Activated T-cell treated with anti-CD3 and anti-CD28 coated beads for 48 hours (primary cell): ENCODE results near the gene ADD2.
"Not testable (repeated sequence)": the region's sequence is repeated elsewhere in the genome, so short reads cannot be mapped to it uniquely, and the experiment has no call there.

Experiments
- DNase-seq: peaks from one replicate; pipeline ENCODE4 v3.0.0-alpha.2; 2020; ENCODE audit warnings: low read depth

The ADD2 gene

GRCh38 chr2:70751881-70752280 lies 16.1 kb downstream of the ADD2 start:
- no peak for DNase-seq

DNA sequence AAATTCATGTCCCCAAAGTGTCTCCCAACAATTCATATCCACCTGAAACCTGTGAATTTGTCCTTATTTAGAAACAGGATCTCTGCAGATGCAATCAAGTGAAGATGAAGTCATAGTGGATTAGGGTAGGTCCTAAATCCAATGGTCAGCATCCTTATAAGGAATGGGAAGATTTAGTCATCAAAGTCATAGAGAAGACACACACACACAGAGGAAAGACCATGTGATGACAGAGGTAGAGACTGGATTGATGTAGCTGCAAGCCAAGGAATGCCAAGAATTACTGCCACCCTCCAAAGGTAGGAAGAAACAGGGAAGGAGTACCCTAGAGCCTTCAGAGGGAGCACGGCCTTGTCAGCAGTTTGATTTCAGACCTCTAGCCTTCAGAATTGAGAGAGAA lies 17.7 kb downstream of the ADD2 start:
- DNase-seq, result no peak

- no peak for DNase-seq
These were observed 19.8 kb downstream of the ADD2 start for GRCh38 chr2:70748002-70748784.

GRCh38 chr2:70747284-70747683 lies 20.7 kb downstream of the ADD2 start:
- DNase-seq, result no peak

GRCh38 chr2:70746094-70746974 lies 21.7 kb downstream of the ADD2 start:
- DNase-seq, result no peak

DNA sequence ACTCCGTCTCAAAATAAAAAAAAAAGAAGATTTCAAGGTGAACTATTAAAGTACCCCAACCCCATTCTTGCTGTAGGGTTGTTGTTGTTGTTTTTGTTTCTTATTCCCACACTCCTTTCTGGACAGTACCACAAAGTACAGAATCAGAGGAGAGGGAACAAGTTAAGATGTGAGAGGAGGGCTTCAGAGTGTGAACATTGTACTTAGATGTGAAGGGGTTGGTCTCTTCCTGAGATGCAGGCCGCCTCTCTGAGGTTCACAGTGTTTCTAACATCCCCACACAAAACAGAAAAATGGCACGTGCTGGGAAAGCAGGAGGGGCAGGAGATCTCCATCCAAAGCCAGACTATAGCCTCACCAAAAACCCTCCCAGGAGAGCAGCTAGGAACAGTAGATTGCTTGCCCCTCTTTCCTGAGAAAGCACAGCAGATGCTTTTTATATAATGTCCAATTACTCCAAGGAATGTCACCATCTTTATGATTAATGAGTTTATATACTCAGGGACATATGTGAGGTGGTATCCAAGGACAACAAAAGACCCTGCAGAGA lies 22.6 kb downstream of the ADD2 start:
- DNase-seq, result no peak

- DNase-seq, result no peak
These were observed 23.6 kb downstream of the ADD2 start for GRCh38 chr2:70744397-70744796.

DNA sequence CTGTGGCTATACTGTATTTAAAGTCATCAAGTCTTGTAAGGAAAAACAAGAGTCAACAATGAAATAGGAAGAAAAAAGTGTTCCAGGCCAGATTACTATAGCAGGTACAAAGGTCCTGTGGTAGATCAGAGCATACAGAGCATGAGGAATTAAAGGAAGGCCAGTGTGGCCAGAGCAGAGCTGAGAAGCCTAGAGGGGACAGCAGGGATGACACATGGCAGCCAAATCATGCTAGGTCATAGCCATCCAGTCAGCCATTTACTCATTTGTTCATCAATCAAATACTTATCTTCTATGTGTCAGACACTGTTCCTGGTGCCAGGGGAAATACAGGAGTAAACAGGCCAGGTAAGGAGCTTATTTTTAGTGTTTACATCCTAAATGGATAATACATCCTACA lies 24.3 kb downstream of the ADD2 start:
- DNase-seq, result no peak

DNA sequence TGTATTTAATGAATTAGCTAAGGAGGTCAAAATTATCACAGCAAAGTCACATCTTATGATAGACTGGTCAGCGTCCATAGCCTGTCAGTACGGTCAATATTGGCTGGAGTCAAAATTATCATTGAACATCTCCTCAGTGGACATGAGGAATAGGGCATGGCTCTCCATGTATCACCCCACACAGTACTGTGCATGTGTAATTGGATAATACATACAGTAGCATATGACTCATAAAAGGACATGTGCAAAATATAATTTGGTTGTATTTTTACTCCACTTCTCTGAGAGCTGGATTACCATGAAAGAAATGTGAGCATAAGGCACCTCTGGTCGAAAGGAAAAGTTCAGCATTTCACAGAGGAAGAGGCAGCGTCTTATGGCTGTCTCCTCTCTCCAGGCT lies 24.9 kb downstream of the ADD2 start:
- no peak for DNase-seq

DNA sequence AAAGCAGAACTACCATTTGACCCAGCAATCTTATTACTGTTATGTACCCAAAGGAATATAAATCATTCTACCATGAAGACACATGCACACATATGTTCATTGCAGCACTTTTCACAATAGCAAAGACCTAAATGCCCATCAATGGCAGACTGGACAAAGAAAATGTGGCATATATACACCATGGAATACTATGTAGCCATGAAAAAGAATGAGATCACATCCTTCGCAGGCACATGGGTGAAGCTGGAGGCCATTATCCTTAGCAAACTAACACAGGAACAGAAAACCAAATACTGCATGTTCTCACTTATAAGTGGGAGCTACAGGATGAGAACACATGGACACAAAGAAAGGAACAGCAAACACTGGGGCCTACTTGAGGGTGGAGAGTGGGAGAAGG lies 28.5 kb downstream of the ADD2 start:
- not testable (repeated sequence) for DNase-seq

DNA sequence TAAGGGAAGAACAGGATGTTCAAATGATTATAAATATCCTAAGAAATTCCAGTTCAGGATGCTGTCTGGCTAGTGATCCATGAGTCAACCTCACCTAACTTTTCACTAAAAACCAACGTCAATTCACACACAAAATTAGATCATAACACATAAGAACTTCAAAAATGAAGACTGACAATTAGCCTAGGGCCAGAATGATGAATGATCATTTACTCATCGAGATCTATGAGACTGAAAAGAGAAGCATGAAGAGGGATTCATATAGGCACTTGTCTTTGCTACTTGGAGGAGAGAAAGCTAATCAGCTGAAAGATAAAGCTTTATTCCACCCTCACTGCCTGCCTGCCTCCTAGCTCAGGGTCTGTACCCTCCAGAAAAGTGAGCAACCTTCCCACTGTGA lies 29.8 kb downstream of the ADD2 start:
- no peak for DNase-seq

GRCh38 chr2:70735071-70735470 lies 32.9 kb downstream of the ADD2 start:
- no peak for DNase-seq

DNA sequence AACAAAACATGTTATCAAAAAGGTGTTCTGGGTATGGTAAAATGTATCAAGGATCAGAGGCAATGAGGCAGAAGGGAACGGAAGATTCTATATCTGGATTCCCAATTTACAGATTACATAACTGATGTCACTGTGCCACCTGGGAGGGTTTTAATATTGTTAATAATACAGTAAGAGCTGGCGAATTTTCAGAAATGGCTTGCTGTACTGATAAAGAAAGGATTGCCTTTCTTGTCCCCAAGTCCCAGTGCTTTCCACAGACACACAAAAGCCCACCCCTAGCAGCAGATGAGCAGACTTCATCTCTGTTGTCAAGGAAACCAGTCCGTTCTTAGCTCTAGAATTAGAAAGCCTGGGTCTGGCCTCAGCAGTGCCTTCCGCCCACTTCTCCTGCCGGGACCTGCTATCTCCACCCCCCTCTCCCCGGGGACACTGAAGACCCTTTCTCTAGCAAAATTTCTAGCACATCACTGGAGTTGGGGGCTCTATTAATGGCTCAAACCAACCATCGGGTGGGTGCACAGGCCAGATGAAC lies 34.3 kb downstream of the ADD2 start:
- no peak for DNase-seq

- DNase-seq, result no peak
These were observed 35.0 kb downstream of the ADD2 start for GRCh38 chr2:70732766-70733645.

- DNase-seq, result no peak
These were observed 37.3 kb downstream of the ADD2 start for GRCh38 chr2:70730730-70731129.

- DNase-seq, result no peak
These were observed 38.4 kb downstream of the ADD2 start for GRCh38 chr2:70729647-70730046.

DNA sequence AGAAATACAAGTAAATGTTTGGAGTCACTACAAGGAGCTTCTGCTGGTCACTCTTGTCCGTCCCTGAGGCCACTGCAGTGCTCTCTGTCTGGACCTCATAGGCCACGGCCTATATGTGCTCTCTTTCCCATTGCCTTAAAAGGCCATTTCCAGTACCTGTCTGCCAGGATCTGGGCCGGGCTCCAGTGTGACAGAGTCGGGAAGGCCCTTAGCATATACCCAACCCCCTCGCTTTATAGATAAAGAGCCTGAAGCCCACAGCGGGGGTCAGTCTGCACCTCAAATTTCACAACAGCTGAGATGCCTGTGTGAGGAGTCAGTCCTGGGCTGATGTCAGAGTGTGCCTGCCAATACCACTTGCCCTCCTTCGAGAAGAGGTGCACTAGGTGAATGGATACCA lies 39.9 kb downstream of the ADD2 start:
- DNase-seq, result no peak

- no peak for DNase-seq
These were observed 40.9 kb downstream of the ADD2 start for GRCh38 chr2:70726947-70727725.

DNA sequence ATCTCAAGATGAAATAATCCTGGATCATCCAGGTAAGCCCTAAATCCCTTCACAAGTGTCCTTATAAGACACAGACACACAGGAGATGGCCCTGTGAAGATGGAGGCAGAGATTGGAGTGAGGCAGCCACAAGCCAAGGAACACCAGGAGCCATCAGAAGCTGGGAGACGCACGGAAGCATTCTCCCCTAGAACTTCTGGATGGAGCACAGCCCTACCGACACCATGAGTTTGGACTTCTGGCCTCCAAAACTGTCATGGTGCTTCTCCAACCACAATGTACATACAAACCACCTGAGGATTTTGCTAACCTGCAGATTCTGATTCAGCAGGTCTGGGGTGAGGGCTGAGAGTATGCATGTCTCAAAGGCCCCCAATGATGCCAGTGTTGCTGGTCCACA lies 42.5 kb downstream of the ADD2 start:
- DNase-seq, result no peak

- no peak for DNase-seq
These were observed 43.6 kb downstream of the ADD2 start for GRCh38 chr2:70724366-70724765.

GRCh38 chr2:70723286-70723885 lies 44.6 kb downstream of the ADD2 start:
- DNase-seq, result no peak
